ENCODE measurements around the gene SPARCL1. TPM values are rescaled to one million over a fixed set of nuclear protein-coding genes. Genes with fewer than 3 reads are reported as not detected.
"Not testable (repeated sequence)": the region's sequence is repeated elsewhere in the genome, so short reads cannot be mapped to it uniquely, and the experiment has no call there.

SPARCL1 gene
- total RNA-seq = 100 to 1,000 TPM; 836 to 868 TPM
- long read RNA-seq, donor 1, transcript SPARCL1-201 (11 exons, 2,906 nt) = major isoform, 268 of 449 reads
- long read RNA-seq, donor 1, partial matches to known transcripts = 146 of 449 reads
- long read RNA-seq, donor 1, other reads (novel, unspliced or antisense) = 27 of 449 reads
- long read RNA-seq, donor 2, transcript SPARCL1-201 (11 exons, 2,906 nt) = major isoform, 386 of 1,971 reads
- long read RNA-seq, donor 2, transcript SPARCL1-209 (4 exons, 818 nt) = minor isoform, 13 of 1,971 reads
- long read RNA-seq, donor 2, transcript SPARCL1-202 (12 exons, 2,994 nt) = minor isoform, 10 of 1,971 reads
- long read RNA-seq, donor 2, transcript SPARCL1-203 (5 exons, 950 nt) = minor isoform, 54 of 1,971 reads
- long read RNA-seq, donor 2, partial matches to known transcripts = 1,418 of 1,971 reads
- long read RNA-seq, donor 2, other reads (novel, unspliced or antisense) = 87 of 1,971 reads

GRCh38 chr4:87529187-87529586, at the start of gene SPARCL1:
Gene SPARCL1, minus strand, starts transcription at chr4:87529376. Its CDS starts 29,802 bp downstream, at chr4:87499574.
- no peak for DNase-seq (ENCODE audit: low spot score)
- intact Hi-C loops (cut with DNase I) = no loop called here

- DNase-seq (ENCODE audit: low spot score) = no peak
- intact Hi-C loops (cut with DNase I) = no loop called here
Observed at GRCh38 chr4:87575983-87576382, 46.8 kb upstream of the SPARCL1 start.

DNA sequence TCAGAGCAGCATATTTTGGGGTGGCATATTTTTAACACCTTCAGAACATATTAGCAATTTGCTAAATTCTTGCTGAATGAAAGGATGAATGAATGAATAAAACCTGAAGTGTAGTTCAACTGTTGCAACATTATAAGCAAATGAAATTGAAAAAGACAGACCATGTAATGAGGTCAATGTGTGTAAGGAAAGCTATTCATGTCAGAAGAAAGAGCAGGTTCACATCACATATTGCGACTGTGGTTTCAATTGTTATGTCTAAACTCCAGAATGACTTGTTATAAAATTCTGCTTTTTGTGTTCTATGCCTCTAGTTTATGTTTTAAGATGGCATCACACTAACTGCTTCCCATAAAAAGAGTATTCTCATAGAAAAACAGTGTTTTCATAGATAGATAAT, 46.2 kb upstream of the SPARCL1 start:
- no peak for DNase-seq (ENCODE audit: low spot score)
- intact Hi-C loops (cut with DNase I) = no loop called here

DNA sequence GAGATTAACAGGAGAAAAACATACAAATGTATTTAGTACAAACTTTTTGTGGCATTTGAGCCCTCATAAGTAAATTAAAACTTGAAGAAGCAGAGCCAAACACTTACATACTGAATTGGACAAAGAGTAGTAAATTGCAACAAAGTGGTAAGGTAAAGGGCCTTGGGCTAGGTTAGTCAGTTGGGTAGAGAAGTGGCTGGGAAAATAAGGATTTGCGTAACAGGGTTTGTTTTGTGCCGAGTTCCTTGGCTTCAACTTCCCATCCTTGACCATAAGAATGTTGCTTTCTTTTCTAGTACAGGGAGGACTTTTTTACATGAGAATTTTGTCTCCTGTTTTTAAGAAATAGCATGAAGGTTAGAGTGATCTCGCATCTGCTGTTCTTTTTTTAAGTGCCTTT, 45.8 kb upstream of the SPARCL1 start:
- no peak for DNase-seq (ENCODE audit: low spot score)
- intact Hi-C loops (cut with DNase I) = no loop called here

DNA sequence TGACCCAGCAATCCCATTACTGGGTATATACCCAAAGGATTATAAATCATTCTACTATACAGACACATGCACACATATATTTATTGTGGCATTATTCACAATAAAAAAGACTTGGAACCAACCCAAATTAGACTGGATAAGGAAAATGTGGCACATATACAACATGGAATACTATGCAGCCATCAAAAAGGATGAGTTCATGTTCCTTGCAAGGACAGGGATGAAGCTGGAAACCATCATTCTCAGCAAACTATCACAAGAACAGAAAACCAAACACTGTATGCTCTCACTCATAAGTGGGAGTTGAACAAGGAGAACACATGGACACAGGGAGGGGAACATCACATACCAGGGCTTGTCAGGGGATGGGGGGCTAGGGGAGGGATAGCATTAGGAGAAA, 45.2 kb upstream of the SPARCL1 start:
- intact Hi-C loops (cut with DNase I); DNase-seq (ENCODE audit: low spot score): not testable (repeated sequence)

- intact Hi-C loops (cut with DNase I) = no loop called here
- no peak for DNase-seq (ENCODE audit: low spot score)
Observed at GRCh38 chr4:87570290-87570805, 41.2 kb upstream of the SPARCL1 start.

DNA sequence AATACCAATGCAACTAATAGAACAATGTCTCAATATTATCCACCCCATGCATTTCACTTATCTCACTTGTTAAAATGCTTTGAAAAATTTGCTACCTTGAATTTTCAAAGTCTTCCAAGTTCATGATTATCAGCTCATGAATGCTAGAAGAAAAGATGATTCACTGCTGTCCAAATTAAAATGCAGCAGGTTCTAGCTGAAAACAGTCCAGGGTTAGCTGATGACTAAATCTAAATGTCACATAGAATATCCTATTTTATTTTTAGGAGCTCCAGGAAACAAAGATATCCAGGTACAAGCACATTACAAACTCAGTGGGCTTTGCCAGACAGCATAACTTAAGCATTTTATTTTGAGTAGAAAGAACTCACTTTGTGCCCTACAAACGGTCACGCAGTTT, 38.0 kb upstream of the SPARCL1 start:
- intact Hi-C loops (cut with DNase I) = no loop called here
- DNase-seq (ENCODE audit: low spot score) = no peak

- no peak for DNase-seq (ENCODE audit: low spot score)
- intact Hi-C loops (cut with DNase I) = no loop called here
Observed at GRCh38 chr4:87566276-87566675, 37.1 kb upstream of the SPARCL1 start.

DNA sequence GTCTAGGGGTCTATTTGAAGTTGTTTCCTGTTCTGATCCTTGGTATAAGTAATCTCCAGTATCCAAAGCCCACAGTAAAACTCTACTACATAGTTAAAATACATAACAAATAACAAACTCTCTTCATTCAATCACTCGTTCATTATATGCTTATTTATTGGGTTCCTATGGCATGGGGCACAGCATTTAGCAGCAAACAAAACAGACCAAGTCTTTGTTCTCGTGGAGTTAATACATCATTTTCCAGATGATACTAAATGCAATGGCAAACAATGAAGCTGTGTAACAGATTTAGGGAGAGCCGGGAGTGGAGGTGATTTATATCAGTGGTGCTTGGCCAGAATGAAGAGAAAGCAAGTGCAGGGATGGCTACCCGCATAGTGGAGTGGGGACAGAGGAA, 36.6 kb upstream of the SPARCL1 start:
- no peak for DNase-seq (ENCODE audit: low spot score)
- intact Hi-C loops (cut with DNase I) = no loop called here

- intact Hi-C loops (cut with DNase I) = no loop called here
- DNase-seq (ENCODE audit: low spot score) = no peak
Observed at GRCh38 chr4:87560802-87561201, 31.6 kb upstream of the SPARCL1 start.

DNA sequence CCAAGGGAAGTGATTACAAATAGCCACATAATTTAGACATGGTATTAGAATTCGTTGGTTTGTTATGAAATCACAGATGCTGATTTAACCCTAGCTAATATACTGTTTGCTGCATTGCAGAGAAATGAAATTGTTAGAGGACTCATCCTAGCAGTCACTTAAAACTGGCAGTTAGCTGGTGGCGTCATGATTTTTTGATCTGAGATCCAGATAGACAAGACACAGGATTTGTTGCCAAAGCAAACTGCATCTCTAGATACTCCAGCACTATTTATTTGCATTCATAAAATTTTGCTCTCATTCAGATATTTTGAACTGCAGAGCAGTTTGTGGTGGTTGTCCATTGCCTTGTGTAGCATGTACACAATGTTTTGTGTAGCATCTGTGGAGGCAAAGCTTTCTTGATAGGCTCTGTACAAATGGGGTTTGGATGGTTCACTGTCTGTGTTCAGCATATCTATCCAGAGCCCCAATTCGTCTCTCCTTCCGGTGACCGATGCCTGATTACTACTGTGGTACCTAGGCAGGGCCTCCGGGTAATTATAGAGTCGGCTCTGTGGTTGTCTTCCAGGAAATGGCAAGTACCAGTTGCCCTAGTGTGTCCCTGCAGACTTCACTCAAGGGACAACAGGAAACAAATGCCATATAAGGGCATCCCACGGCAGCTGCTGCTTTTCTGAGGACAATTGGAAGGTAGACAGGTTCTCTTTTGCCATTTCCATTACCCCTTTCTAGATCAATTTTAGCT, 30.1 kb upstream of the SPARCL1 start:
- intact Hi-C loops (cut with DNase I) = no loop called here
- DNase-seq (ENCODE audit: low spot score) = no peak

DNA sequence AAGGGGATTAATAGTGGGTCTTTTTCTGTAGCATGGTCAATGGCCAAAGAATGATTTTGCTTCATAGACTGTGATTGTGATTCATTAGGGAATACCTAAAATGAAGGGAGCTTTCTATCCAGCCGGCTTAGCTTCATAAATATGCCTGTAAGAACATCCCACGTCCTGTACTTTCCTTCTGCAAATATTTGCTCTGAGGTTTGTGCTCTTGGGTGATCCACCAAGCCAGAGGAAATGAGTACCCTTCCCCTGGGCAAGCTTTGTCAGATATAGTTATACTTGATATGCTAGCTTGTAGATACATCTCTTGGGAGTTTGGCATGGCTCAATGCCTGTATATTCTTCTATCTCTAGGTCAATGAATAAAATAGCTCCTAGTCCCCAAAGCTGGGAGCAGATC, 28.2 kb upstream of the SPARCL1 start:
- intact Hi-C loops (cut with DNase I) = no loop called here
- no peak for DNase-seq (ENCODE audit: low spot score)

GRCh38 chr4:87555773-87556619, 26.8 kb upstream of the SPARCL1 start:
- no peak for DNase-seq (ENCODE audit: low spot score)
- intact Hi-C loops (cut with DNase I) = no loop called here

GRCh38 chr4:87553182-87553581, 24.0 kb upstream of the SPARCL1 start:
- intact Hi-C loops (cut with DNase I) = no loop called here
- DNase-seq (ENCODE audit: low spot score) = no peak

- DNase-seq (ENCODE audit: low spot score) = no peak
- intact Hi-C loops (cut with DNase I) = no loop called here
Observed at GRCh38 chr4:87551361-87551760, 22.2 kb upstream of the SPARCL1 start.

DNA sequence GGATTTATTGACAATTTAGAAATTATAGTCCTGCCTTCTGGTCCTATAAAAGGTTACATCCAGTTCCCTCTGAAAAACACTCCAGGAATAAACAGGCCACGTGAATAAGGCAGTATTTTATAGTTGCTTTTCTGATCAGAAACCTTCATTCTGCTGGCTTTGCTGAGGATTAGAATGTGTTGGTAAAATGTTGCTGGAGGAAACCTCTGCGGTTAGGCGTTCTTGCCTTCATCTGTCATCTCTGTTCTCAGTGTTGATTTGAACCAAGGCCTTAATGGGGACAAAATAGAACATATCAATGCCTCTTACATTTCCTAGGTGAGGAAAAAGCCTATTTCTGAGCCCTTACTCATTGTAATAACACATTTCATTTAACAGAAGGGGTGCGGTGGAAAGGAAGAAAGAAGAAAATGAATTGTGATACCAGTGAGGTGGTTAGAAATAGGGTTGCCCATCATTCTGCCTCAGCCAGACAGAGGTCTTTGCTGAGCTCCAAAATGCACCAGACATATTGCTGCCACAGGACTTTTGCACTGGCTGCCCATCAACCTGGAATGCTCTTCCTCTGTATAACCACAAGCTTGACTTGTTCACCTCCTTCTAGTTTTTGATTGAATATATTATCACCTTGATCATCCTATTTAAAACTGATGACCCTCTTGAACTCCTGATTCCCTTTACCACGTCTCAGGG, 18.0 kb upstream of the SPARCL1 start:
- DNase-seq (ENCODE audit: low spot score) = no peak
- intact Hi-C loops (cut with DNase I) = loop anchor here (5.0 to 10.0 kb wide), 3 partner anchors 138 to 295 kb away; no protein-coding TSS in a partner anchor

- intact Hi-C loops (cut with DNase I) = loop anchor here (5.0 to 10.0 kb wide), 3 partner anchors 140 to 297 kb away; no protein-coding TSS in a partner anchor
- DNase-seq (ENCODE audit: low spot score) = no peak
Observed at GRCh38 chr4:87545052-87545451, 15.9 kb upstream of the SPARCL1 start.

GRCh38 chr4:87543835-87544461, 14.8 kb upstream of the SPARCL1 start:
- DNase-seq (ENCODE audit: low spot score) = no peak

More at GRCh38 chr4:87543835-87544461, 14.8 kb upstream of the SPARCL1 start:
- intact Hi-C loops (cut with DNase I) = loop anchor here (5.0 to 10.0 kb wide), 2 partner anchors 141 to 303 kb away; no protein-coding TSS in a partner anchor
